Vagina (tissue), 2 donors: Measurements from ENCODE around the gene HEMK1.

Experiments used
- CTCF ChIP-seq, 3 experiments: fragments of 450-650 bp in 2 of 3; fragments of 200-600 bp in 1 of 3; sonication (generic) in 1 of 3; IDR thresholded peaks; one replicate each; pipeline ENCODE4 v1.5.1; 2017 to 2019; ENCODE audit warnings: antibody characterized with exemption in 3 of 3, mild to moderate bottlenecking in 2 of 3, moderate library complexity in 2 of 3
- POLR2AphosphoS5 ChIP-seq, 2 donors: sonication (generic); formaldehyde crosslinking; IDR thresholded peaks; one replicate each; pipeline ENCODE4 v1.9.0; 2017; ENCODE audit warnings: antibody characterized with exemption in 2 of 2, mild to moderate bottlenecking in 2 of 2, low read depth in 1 of 2; ENCODE audit not compliant: insufficient read depth in 1 of 2

- TF ChIP-seq POLR2AphosphoS5 (IDR thresholded peaks at IDR 0.05; ENCODE audit: insufficient read depth in 1 of 2, low read depth in 1 of 2): peak in 1 of 2 donors; percentile 51
- TF ChIP-seq CTCF (IDR thresholded peaks at IDR 0.05): peak; percentile 91 to 94 (median 94)
Observed at GRCh38 chr3:50572158-50572557, 2.8 kb downstream of the HEMK1 start.
